HG03097 (cell line): ENCODE results near the gene SESN1.

Source experiments
- ATAC-seq: cut with Tn5 transposase; IDR thresholded peaks from one replicate; pipeline ENCODE4 v1.9.1; 2021; ENCODE audit not compliant: unreplicated experiment, low FRiP score

The SESN1 gene

DNA sequence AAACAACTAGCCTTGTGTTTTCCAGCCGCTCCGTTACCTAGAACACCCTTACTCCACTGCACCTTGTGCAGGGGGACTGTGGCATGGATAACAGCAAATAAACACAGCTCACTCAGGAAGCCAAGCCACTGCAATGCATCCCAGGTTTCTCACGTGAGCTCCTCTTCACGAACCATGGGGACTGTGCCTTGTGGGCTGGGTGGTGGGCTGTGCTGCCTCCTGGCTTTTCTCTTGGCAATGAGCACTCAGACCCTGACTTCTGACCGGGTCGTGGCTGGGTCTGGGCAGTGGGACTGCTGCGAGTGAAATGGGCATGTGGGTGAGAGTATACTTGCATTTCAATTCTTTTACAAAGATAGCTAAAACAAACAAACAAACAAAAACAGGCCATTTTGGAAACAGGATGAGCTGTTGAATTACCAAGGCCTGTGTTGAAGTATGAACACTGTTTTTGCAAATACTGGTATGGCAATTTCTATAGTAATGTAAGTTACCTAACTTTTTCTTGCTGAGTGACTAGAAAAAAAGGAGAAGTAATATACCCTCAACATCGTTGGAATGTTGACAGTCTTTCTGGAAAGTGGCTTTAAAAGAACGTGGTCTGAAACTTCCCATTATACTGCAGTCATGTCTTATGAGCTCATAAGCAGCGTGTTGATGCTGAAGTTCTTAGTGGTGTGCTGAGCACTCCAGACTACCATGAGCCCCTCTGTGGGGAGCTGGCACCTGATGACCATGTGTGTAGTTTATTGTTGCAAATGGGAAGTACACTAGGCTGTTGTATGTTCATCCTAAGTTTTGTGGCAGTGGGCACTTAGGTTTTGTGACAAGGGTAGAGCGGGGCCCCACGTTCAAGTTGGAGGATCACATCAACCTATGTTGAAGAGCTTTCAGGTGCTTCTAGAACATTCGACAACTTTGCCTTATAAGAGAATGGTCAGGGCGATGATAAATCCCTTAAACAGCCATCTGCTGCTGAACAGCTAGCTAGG, 126.0 kb downstream of the SESN1 start:
- no peak for ATAC-seq

DNA sequence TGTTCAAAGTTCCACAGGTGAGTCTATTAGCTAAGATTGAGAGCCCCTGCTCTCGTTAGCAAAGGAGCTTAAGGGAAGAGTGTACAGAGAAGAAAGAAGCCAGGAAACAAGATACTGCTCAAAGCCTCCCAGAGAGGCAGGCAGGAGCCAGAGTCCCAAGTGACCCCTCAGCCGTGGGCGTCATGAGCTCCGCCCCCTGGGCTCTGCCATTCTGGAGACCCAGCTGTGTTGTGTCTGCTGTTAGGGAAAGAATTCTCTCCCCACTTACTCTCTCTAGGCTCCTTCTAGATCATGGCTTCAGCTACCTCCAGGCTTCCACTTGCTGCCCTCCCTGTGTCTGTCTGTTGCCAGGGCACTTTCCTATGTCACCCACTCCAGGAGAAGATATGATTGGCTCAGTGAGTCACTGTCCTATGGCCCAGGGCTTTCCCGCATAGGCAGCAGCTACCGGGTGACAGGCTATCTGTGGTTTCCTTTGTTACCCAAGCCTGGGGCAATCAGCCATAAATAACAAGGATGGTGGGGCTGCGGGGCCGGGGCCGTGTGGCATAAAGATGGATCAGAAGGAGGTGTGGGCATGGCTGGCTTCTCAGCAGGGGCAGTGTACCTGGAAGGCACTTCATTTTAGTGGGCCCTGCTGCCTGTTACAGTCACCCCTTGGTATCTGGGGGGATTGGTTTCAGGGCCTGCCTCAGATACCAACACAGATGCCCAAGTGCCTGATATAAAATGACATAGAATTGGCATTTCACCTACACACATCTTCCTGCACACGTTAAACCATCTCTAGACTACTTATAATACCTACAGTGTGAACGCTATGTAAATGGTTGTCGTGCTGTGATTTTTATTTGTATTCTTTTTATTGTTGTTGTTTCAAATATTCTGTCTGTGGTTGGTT, 127.5 kb downstream of the SESN1 start:
- ATAC-seq = no peak

- no peak for ATAC-seq
These were observed 128.4 kb downstream of the SESN1 start for GRCh38 chr6:108966251-108966650.

GRCh38 chr6:108961985-108962384, 132.7 kb downstream of the SESN1 start:
- no peak for ATAC-seq

GRCh38 chr6:108961077-108961476, 133.6 kb downstream of the SESN1 start:
- no peak for ATAC-seq

DNA sequence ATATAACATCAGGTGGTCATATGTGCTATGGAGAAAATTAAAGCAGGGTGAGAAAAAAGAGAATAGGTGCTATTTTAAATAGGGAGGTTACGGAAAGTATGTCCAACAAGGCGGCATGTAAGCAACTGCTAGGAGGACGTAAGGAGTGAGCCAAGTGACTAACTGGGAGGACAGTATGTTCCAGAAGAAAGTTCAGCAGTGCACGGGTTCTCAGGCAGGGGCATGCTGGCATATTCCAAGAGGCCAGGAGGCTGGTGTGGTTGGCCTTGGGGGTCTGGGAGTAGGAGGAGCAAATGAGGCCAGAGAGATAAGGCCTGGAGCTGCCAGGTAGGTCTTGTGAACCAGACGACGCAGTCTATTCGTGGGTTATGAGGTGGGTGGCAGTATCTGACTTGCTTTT, 134.0 kb downstream of the SESN1 start:
- ATAC-seq = no peak

DNA sequence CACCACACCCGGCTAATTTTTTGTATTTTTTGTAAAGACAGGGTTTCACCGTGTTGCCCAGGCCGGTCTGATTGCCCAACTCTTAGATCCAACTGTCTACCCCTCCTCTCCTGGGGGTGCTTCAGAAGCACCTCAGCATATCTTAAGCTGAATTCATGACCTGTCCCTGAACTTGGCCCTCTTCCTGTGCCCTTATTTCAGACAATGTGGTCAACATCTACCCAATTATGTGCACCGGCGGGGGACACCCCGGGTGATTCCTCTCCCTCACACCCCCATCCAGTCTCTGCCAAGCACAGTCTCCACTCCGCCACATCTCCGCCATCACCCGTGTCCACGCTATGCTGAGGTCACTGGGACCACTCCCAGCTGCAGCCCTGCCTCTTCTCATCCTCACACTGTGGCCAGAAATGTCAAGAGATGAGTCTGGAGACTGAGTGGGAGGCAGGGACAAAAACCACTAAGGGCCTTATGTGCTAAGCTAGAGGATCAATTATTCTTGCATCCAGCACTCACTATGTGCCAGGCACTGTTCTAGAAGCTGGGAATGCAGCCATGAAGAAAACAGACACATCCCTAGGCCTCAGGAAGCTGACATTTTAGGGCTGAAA, 134.6 kb downstream of the SESN1 start:
- no peak for ATAC-seq

DNA sequence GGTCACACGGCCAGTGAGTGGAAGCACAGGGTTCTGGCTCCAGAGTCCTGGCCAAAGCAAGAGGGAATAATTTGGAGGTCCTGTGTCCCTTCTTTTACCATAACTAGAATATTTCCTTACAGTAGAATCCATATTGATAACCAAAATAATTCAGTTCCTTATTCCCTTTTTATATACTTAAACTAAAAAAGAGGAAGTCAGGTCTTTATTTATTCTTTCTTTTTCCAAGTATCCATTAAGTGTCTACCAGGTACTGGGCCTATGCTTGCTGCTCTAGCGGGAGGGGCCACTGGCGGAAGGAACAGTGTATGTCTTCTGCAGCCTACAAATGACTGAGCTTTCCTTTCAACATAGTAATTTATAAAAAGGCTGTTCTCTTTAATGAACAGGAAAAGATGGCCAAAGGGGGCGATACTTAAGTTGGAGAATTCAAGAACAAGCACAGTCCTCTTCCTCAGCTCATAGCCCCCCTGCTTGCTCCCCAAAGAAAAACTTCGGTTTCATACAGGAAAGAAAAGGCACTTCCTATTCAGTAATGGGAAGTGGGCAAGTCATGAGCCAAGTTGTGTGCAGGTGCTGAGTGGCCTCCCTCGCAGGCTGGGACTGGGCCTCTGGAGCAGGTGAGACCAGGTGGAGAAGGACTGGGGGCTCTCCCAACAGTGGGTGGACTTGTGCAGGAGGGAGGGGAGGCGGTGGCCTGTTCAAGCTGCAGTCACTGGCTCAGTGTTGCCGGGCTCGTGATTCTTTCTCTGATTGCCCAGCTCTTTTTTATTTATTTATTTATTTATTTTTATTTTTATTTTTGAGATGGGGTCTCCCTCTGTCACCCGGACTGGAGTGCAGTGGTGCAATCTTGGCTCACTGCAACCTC, 135.5 kb downstream of the SESN1 start:
- no peak for ATAC-seq

- no peak for ATAC-seq
These were observed 137.4 kb downstream of the SESN1 start for GRCh38 chr6:108957221-108957620.

DNA sequence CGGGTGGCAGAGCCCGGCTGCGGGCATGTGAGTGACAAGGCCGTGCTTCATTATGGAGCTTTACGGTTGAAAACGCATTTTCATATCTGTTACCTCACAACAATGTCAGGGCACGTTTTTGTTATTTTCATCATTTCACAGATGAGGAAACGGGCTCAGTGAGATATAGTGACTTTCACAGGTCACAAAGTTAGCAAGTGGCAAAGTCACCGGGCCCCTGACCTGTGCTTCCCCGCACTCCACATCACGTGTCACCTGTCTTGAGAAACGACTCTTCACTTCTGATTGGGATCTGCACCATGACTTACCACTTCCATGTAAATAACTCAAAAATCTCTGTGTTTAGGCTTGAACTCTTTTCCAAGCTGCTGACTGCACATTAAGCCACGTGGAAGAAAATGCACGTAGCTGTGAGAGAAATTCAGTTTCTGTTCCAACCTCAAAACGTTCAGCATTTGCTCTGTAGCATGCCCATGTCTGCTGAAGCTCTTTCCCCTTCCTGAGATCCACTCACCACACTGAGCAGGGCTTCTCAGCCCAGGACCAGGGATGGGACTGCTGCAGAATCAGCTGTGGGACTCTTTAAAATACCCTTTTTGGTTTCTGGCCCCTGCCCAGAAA, 139.2 kb downstream of the SESN1 start:
- no peak for ATAC-seq

DNA sequence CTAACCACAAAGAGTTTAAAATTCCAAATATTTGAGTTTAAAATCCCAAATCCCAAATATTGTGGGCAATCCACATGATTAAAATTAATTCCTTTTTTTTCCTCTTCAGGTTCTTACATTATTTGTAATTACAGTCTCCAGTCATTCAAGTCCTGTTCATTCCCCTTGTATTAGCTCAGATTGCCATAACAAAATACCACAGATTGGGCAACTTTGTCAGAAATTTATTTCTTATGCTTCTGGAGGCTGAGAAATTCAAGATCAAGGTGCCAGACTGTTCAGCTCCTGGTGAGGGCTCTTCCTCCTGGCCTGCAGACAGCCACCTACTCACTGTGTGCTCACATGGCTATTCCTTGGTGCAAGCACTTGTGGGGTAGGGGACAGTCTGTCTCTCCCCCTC, 141.0 kb downstream of the SESN1 start:
- ATAC-seq = no peak

DNA sequence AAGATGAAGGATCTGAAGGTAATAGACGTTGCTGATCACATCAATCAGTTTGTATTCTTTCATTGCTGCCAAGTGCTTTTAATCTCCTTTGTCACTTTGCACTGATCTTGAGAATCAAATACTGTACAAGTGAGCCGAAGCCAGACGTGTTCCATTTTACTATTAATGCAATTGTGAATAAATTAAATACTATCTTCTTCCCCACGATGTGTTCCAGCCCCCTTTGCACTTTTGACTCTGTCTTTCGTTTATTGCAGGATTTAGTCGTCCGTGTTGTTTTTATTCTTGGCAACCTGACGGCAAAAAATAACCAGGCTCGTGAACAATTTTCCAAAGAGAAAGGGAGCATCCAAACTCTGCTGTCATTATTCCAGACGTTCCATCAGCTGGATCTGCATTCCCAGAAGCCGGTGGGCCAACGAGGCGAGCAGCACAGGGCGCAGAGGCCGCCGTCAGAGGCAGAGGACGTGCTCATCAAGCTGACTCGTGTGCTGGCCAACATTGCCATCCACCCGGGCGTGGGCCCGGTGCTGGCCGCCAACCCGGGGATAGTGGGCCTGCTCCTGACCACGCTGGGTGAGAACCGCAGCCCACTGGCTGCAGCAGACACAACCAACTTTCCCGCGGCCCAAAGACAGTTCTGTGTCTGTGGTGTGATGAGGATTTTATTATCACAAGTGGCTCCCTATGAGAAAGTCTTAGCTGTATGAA, 141.7 kb downstream of the SESN1 start:
- ATAC-seq = no peak

- no peak for ATAC-seq
These were observed 143.2 kb downstream of the SESN1 start for GRCh38 chr6:108951351-108951953.

GRCh38 chr6:108948181-108948661, 146.4 kb downstream of the SESN1 start:
- no peak for ATAC-seq

DNA sequence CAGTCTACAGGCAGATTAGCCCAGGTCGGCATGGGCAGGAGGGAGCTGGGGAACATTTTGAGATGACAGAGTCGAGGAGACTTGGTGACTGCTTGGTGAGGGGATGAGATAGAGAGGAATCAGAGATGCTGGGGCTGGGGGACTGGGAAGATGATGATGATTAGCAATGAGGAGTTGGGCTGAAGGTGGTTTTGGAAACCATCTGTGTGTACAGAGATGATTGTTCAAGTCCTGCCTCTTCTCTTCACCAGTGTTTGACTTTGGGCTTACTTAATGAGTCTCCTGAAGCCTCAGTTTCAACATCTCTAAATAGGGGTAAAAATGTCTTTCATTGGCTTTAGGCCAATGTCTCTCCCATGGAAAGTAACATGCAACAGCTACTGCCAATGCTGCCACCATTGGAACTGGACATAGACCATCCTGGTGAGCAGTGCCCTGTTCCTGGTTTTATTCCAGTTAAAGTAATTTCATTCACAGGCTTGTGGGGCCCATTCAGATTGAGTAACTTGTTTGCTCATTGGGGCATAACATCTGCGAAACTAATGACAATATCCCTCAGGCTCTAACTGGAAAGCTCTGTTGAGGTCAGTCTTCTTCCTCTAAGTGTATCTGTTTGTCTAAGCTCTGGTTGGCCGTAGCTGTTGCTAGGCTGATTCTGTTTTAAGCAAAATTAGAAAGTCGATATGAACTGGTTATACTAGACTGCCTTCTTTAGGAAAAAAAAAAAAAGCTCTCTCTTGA, 147.4 kb downstream of the SESN1 start:
- no peak for ATAC-seq

DNA sequence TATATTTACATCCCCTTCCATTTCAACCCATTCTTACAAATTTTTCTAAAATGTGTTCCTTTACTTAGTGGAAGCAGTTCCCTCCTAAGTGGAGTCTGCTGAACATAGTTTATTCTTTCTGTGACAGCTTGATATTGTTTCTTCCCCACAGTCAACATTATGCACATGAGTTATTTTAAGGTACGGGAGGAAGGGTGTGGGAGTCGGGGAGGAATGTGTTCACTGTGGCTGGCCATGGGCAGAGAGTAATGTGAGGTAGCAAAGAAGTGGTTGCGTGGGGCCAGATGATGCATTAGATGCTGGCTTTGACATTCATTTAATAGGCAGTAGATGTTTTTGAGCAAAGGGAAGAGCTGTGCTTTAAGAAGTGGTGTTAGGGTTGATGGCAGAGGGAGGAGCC, 148.0 kb downstream of the SESN1 start:
- no peak for ATAC-seq

GRCh38 chr6:108945681-108946159, 148.9 kb downstream of the SESN1 start:
- no peak for ATAC-seq
